ENCODE data around the gene NOXA1.

NOXA1 gene

GRCh38 chr9:137427454-137428310, 4.5 kb downstream of the NOXA1 start:
- no peak for DNase-seq (ENCODE audit: low spot score)

- DNase-seq (ENCODE audit: low spot score), result no peak
Observed at GRCh38 chr9:137428311-137428630, 5.1 kb downstream of the NOXA1 start.

- no peak for DNase-seq (ENCODE audit: low spot score)
Observed at GRCh38 chr9:137428841-137429545, 5.8 kb downstream of the NOXA1 start.

- no peak for DNase-seq (ENCODE audit: low spot score)
Observed at GRCh38 chr9:137429546-137429890, 6.3 kb downstream of the NOXA1 start.

- no peak for DNase-seq (ENCODE audit: low spot score)
Observed at GRCh38 chr9:137429974-137430722, 7.0 kb downstream of the NOXA1 start.

GRCh38 chr9:137430723-137431415, 7.7 kb downstream of the NOXA1 start:
- DNase-seq (ENCODE audit: low spot score), result no peak

- no peak for DNase-seq (ENCODE audit: low spot score)
Observed at GRCh38 chr9:137431416-137431931, 8.3 kb downstream of the NOXA1 start.

GRCh38 chr9:137432687-137433348, 9.6 kb downstream of the NOXA1 start:
- no peak for DNase-seq (ENCODE audit: low spot score)

- no peak for DNase-seq (ENCODE audit: low spot score)
Observed at GRCh38 chr9:137433349-137433915, 10.2 kb downstream of the NOXA1 start.

GRCh38 chr9:137433916-137434431, 10.8 kb downstream of the NOXA1 start:
- no peak for DNase-seq (ENCODE audit: low spot score)

GRCh38 chr9:137434498-137435380, 11.5 kb downstream of the NOXA1 start:
- no peak for DNase-seq (ENCODE audit: low spot score)

GRCh38 chr9:137435381-137435891, 12.2 kb downstream of the NOXA1 start:
- no peak for DNase-seq (ENCODE audit: low spot score)

- DNase-seq (ENCODE audit: low spot score), result no peak
Observed at GRCh38 chr9:137435980-137436760, 13.0 kb downstream of the NOXA1 start.

GRCh38 chr9:137436761-137437600, 13.8 kb downstream of the NOXA1 start:
- DNase-seq (ENCODE audit: low spot score), result no peak

- DNase-seq (ENCODE audit: low spot score), result no peak
Observed at GRCh38 chr9:137437691-137438590, 14.7 kb downstream of the NOXA1 start.

GRCh38 chr9:137438591-137439157, 15.5 kb downstream of the NOXA1 start:
- no peak for DNase-seq (ENCODE audit: low spot score)
